DND-41 (cell line): ENCODE measurements around the gene ANKMY1.

ENCODE experiments used
- ATAC-seq: fragments of 200-7000 bp; cut with Tn5 transposase; 3 replicates; pipeline ENCODE4 v1.9.1; 2021; ENCODE audit warnings: low read depth; ENCODE audit not compliant: insufficient read depth
- DNase-seq: peaks from one replicate; pipeline ENCODE4 v3.0.0-alpha.2; 2020
- H2AFZ ChIP-seq: 2 replicates; pipeline ENCODE4 v1.6.0; 2012; ENCODE audit warnings: low read depth, low read length
- H3K27ac ChIP-seq: 2 replicates; pipeline ENCODE4 v1.5.1; 2012; ENCODE audit warnings: low read length, inconsistent platforms
- H3K27me3 ChIP-seq: fragments of 200-600 bp; sonication (generic); 2 replicates; pipeline ENCODE4 v1.6.0; 2012; ENCODE audit warnings: low read length, mild to moderate bottlenecking, inconsistent platforms; ENCODE audit not compliant: insufficient read depth, poor library complexity
- H3K36me3 ChIP-seq: 2 replicates; pipeline ENCODE4 v1.5.1; 2012; ENCODE audit warnings: low read length, inconsistent platforms; ENCODE audit not compliant: insufficient read depth
- H3K4me1 ChIP-seq: 2 replicates; pipeline ENCODE4 v1.5.1; 2012; ENCODE audit warnings: mild to moderate bottlenecking, low read length; ENCODE audit not compliant: insufficient read depth
- H3K4me2 ChIP-seq: 2 replicates; pipeline ENCODE4 v1.6.0; 2012; ENCODE audit warnings: mild to moderate bottlenecking, moderate library complexity, low read length, inconsistent platforms; ENCODE audit not compliant: insufficient read depth
- H3K4me3 ChIP-seq, 2 experiments: fragments of 200-600 bp in 1 of 2; shearing (Covaris generic) in 1 of 2; 2 replicates each; pipeline ENCODE4 v1.5.1; 2012 to 2016; ENCODE audit warnings: inconsistent platforms in 2 of 2, low read length in 2 of 2, mild to moderate bottlenecking in 2 of 2, low read depth in 1 of 2, moderate library complexity in 1 of 2
- H3K79me2 ChIP-seq: 2 replicates; pipeline ENCODE4 v1.6.0; 2012; ENCODE audit warnings: low read length, inconsistent platforms; ENCODE audit not compliant: insufficient read depth
- H3K9ac ChIP-seq: 2 replicates; pipeline ENCODE4 v1.6.0; 2012; ENCODE audit warnings: low read depth, mild to moderate bottlenecking, inconsistent platforms, low read length, moderate library complexity
- H3K9me3 ChIP-seq: 2 replicates; pipeline ENCODE4 v1.5.1; 2012; ENCODE audit warnings: low read length, moderate library complexity, mild to moderate bottlenecking, inconsistent platforms; ENCODE audit not compliant: insufficient read depth, severe bottlenecking
- H4K20me1 ChIP-seq: 2 replicates; pipeline ENCODE4 v1.6.0; 2012; ENCODE audit warnings: low read length; ENCODE audit not compliant: insufficient read depth
- EZH2 ChIP-seq: IDR thresholded peaks from 3 replicates; pipeline ENCODE4 v1.6.1; 2012; ENCODE audit warnings: borderline replicate concordance, low read depth, mild to moderate bottlenecking, moderate library complexity, low read length, inconsistent platforms; ENCODE audit not compliant: severe bottlenecking
- TF ChIP-seq, protein P1 (sequence below): IDR thresholded peaks from 2 replicates; pipeline ENCODE4 v1.5.1; 2012; ENCODE audit warnings: borderline replicate concordance, low read length, moderate library complexity, mild to moderate bottlenecking; ENCODE audit not compliant: poor library complexity, severe bottlenecking; ENCODE audit errors: extremely low read depth

ANKMY1 gene

GRCh38 chr2:240500561-240501423 is 57.0 kb downstream of the ANKMY1 start:
- Histone ChIP-seq H3K9me3 (no peaks in the 10 kb centered on the region), H3K4me1 (no peaks in the 10 kb centered on the region), H3K4me3 (no peak overlapping the region), H3K9ac (no peak overlapping the region), H3K4me2 (no peak overlapping the region), H4K20me1 (no peaks in the 10 kb centered on the region; the same call in 1 of the 2 replicates), H3K79me2 (no peaks in the 10 kb centered on the region), H2AFZ (no peak overlapping the region), H3K27me3 (no peaks in the 10 kb centered on the region), H3K36me3 (peaks cover 61% of the 10 kb centered on the region), H3K27ac (no peak overlapping the region)
- DNase-seq (no peak), ATAC-seq (no peak)
- TF ChIP-seq EZH2: no peak
- TF ChIP-seq, protein P1, sequence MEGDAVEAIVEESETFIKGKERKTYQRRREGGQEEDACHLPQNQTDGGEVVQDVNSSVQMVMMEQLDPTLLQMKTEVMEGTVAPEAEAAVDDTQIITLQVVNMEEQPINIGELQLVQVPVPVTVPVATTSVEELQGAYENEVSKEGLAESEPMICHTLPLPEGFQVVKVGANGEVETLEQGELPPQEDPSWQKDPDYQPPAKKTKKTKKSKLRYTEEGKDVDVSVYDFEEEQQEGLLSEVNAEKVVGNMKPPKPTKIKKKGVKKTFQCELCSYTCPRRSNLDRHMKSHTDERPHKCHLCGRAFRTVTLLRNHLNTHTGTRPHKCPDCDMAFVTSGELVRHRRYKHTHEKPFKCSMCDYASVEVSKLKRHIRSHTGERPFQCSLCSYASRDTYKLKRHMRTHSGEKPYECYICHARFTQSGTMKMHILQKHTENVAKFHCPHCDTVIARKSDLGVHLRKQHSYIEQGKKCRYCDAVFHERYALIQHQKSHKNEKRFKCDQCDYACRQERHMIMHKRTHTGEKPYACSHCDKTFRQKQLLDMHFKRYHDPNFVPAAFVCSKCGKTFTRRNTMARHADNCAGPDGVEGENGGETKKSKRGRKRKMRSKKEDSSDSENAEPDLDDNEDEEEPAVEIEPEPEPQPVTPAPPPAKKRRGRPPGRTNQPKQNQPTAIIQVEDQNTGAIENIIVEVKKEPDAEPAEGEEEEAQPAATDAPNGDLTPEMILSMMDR: no peak

GRCh38 chr2:240499309-240500301 is 58.2 kb downstream of the ANKMY1 start:
- Histone ChIP-seq H3K79me2 (no peaks in the 10 kb centered on the region), H3K27ac (no peak overlapping the region), H3K4me3 (no peak overlapping the region), H3K9ac (no peak overlapping the region), H3K36me3 (peaks cover 65% of the 10 kb centered on the region), H3K27me3 (no peaks in the 10 kb centered on the region), H3K4me1 (no peaks in the 10 kb centered on the region), H3K4me2 (no peak overlapping the region), H4K20me1 (no peaks in the 10 kb centered on the region; the same call in 1 of the 2 replicates), H3K9me3 (no peaks in the 10 kb centered on the region), H2AFZ (no peak overlapping the region)
- ATAC-seq (no peak), DNase-seq (no peak)
- TF ChIP-seq, protein P1: no peak
- no peak for TF ChIP-seq EZH2

GRCh38 chr2:240498958-240499260 is 58.9 kb downstream of the ANKMY1 start:
- Histone ChIP-seq H3K4me1 (no peaks in the 10 kb centered on the region), H3K36me3 (peaks cover 69% of the 10 kb centered on the region), H3K4me3 (no peak overlapping the region), H4K20me1 (no peaks in the 10 kb centered on the region; the same call in 1 of the 2 replicates), H3K27ac (no peak overlapping the region), H3K79me2 (no peaks in the 10 kb centered on the region), H3K9me3 (peaks cover 2% of the 10 kb centered on the region), H2AFZ (no peak overlapping the region), H3K4me2 (no peak overlapping the region), H3K9ac (no peak overlapping the region), H3K27me3 (no peaks in the 10 kb centered on the region)
- no peak for DNase-seq
- ATAC-seq: no peak
- TF ChIP-seq EZH2: no peak
- TF ChIP-seq, protein P1: no peak
